Endothelial cell of hepatic sinusoid (primary cell): ENCODE measurements around the gene ETV6.

Experiments used
- in situ Hi-C: cut with HindIII; loops from 2 replicates; pipeline ENCODE4 v1.10.0; 2017; ENCODE audit warnings: low sequenced_read_pairs

The ETV6 gene

DNA sequence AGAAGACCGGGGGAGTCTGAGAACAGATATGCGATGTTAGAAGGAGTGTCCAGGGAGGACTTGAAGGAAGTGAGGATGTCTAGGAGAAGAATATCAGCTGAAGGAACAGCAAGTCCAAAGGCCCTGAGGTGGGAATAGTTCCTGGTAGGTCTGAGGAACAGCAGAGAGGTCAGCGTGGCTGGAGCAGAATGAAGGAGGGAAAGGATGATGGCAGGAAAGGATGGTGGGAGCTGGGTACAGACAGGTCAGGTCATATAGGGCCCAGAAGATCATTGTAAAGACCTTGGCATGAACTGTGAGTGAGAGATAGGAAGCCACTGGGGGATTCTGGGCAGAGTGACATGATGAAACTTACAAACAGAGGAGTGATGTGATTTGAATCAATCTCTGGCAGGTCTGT lies 171.0 kb downstream of the ETV6 start:
- in situ Hi-C loops = no loop called here

DNA sequence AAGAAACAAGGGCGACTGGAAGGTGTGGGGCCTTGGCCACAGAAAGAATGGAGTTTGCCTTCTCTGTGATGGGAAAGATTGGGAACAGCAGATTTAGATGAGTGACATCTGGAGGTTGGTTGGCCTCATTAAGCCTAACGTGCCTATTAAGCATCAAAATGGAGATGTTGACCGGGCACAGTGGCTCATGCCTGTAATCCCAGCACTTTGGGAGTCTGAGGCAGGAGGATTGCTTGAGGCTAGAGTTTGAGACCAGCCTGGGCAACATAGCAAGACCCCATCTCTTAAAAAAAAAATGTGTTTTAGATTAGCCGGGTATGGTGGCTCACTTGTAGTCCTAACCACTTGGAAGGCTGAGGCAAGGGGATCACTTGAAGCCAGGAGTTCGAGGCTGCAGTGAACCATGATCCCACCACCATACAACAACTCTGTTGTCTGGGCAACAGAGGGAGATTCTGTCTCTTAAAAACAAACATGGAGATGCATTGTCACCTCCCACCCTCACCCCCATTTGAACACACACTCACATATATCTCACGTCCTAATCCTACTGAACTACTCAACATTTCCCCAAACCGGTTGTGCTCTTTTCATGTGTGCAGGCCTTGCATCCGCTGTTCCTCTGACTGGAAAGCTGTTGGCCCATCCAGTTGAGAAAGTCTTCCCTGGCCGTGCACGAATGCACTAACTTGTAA lies 172.1 kb downstream of the ETV6 start:
- in situ Hi-C loops = no loop called here

DNA sequence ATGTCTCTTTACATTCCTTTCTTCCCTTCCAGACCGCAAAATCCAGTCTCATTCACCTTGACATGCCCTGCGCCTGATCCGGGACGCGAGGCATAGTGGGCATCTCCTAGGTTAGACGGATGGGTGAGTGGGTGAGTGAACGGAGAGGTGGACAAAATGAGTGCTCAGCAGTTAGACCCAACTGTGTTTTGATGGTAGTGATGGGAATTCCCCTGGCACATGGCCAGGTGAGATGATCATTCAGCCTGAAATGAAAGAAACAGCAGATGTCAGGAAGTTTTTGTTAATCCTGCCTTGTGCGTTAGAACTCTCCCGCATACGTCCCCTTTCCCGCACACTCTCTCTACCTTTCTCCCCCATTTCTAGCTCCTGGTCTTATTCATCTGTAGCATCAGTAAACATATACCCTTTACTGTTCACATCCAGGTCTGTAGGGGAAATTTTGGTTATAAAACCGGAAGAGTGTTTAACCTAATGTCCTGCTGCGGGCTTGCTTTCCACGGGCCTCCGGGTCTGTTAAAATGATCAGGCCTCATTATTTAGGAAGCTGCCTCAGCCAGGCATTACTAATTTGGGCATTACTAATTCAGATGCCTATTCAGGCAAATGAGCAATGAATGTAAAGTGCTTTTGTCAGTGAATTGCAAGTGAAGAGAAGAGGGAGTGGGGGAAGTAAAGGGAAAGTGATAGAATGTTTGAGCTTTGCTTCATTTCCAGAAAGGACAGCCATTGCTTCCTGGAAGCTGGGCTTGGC lies 172.8 kb downstream of the ETV6 start:
- in situ Hi-C loops = no loop called here

DNA sequence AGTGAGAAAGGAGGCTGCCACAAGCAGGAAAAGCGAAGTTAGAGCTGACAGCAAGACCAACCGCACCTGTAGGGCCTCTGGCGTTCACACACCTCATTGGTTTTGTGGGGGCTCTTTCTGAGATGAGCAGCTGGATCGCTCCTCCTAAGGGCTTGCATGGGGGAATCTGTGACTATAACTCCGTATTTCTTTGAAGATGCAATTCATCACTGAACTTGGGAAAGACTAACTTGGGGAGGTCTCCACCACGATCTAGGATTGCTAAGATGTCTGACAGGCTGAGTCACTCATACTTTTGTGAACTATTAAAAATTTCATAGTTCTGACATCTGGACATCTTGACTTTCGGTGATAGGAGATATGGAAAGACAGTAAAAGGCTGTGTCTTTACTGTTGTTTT lies 173.6 kb downstream of the ETV6 start:
- in situ Hi-C loops = no loop called here

DNA sequence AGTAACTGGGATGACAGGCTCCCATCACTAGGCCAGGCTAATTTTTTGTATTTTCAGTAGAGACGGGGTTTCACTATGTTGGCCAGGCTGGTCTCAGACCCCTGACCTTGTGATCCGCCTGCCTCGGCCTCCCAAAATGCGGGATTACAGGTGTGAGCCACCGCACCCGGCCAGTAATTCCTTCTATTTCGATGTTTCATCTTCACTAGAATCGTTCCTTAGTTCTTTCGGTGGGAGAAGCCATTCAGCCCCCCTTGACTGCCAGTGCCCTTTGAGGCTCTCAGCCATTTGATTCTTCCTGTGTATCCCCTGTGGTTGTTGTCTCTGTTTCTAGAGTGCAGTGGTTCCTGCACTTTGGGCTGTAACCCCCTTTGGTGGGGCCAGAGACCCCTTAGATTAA lies 174.1 kb downstream of the ETV6 start:
- in situ Hi-C loops = no loop called here

DNA sequence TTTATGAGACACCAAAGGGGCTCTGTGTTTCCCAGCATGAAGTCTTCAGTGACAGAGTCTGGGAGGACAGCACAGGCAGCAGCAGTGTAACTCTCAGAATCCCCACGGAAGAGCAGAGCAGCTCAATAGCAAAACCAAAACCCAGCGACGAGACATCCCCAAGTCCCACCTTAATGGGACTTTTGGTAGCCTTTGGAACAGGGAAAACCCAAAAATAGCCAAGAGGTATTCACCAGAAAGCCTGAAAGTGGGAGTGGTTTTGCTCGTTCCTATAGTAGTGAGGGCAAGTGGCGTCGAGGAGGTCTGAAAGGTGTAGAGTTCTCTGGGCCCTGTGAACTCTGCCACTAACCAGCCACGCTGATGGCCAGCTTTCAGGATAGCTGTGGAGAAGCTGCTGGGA lies 174.6 kb downstream of the ETV6 start:
- in situ Hi-C loops = no loop called here

DNA sequence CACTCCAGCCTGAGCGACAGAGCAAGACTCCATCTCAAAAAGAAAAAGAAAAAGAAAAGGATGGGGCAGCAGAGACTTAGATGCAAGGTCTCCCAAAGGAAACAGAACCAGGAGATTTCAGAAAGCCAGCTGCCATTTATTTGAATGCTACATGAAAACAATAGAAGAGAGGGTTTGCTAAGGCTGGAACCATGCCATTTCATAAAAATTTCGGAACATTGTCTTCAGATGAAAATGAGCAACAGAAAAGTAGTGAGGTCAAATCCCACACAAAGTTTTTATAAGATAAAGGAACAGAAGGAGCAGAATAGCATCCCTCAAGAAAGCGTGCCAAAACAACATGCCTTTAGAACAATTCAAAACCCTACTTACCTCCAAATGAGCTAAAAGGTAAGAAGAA lies 175.3 kb downstream of the ETV6 start:
- in situ Hi-C loops = no loop called here

DNA sequence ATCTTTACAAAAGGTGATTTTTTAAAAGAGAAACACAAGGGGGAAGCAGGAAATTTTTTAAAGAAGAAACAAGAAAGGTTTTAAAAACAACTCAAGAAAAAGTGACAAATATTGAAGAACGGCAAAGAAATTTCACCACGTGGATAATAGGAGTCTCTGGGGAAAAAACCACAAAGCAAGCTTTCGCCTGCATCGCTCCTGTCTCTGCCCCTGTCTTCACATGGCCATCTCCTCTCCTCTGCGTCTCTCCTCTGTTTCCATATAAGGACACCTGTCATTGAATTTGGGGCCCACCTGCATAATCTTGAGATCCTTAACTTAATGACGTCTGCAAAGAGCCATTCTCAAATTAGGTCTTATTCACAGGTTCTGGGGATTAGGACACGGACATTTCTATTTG lies 175.8 kb downstream of the ETV6 start:
- in situ Hi-C loops = no loop called here

DNA sequence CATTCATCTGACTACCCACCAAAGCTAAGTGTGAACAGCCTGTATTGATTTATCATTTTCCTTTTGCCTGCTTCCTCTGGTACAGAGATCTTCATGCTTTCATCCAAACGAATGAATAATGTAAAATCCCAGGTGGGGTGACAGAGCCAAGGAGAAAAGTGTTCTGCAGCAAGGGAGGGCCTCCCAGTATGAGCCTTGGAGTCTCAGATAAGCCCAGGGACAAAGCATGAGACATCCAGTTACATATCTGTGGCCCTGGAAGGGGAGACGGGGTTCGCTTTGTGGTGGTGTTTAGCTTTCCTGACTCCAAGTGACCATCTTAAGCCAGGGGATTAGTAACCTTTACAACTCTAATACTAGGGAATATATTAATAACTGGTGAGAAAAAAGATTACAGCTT lies 177.1 kb downstream of the ETV6 start:
- in situ Hi-C loops = no loop called here

DNA sequence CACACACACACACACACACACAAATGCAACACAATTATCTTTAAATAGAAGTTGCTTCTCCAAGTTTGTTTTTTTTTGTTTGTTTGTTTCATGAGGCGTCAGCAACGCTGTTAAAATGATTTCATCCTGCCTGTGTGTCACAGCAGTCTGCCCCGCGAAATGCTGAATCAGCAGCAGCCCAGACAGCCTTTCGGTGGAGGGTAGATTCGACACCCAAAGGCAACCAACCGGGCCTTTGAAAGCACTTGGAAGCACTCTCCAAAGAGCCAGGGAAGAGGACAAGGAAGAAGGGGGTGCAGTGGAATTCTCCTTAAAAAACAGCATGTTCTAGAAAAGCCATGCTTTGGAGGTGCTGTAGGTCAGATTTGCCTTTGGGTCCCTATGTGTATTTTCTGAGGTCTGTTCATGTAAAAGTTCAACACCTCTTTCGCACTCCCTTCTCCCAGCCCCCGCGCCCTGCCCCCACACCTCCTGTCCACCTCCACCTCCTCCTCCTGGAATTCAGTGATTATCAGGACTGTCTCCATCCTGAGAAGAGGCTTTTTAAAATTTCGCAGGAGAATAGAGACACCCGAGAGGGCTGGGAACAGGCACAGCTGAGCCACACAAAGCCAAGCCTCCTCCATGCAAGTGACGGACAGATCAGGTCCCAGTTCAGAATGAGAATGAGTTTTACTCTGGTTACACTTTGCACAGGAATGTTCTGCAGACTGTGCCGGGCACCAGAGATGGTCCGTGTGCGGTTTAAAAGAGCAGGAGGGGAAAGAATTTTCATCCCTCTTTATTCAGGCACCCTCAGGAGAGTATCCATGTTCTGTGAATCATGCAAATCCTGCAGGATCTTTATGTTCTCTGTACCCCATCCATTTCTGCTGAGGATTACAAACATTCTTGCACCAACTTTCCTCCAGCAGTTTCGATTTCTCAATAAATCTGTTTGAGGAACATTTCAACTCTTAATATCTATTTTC lies 177.9 kb downstream of the ETV6 start:
- in situ Hi-C loops = no loop called here

DNA sequence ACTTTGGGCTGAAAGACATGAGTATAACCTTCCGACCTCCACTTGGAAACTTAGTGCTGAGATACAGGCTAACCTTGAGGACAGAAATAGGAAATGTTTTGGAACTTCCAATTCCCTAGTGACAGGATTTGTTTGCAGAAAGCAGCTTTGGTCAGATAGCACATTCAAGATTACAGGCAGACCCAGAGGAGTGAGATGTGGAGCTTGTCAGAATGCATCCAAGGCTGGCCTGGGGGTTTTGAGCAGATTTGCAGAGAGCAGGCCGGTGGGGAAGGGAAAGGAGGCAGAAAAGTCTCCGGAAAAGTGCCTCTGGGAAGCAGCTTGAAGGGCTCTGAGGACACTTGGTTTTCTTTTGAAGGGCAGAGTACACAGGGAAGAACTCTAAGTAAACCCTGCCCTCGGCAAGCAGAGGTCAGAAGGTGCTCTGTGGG lies 180.3 kb downstream of the ETV6 start:
- in situ Hi-C loops = no loop called here

DNA sequence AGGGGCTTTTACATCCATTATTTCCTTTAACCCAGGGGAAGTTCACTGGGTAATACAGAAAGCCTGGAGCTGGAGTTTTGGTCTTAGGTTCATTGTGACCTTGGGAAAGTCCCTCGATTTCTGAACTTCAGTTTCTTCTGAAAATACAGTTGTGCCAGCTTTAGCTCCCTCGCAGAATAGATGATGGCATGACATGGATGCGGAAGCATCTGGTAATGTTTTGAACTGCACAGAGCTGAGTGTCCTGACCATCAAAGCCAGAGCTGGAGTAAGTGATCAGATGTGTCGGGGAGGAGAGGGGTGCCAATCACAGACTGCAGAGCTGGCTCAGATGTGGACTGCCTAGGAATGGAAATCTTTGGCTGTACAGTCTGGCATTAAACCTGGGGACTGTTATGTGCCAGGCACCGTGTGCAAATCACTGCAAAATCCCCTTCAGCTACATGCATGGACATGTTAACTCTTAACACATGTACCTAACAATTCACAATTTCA lies 180.9 kb downstream of the ETV6 start:
- in situ Hi-C loops = no loop called here

DNA sequence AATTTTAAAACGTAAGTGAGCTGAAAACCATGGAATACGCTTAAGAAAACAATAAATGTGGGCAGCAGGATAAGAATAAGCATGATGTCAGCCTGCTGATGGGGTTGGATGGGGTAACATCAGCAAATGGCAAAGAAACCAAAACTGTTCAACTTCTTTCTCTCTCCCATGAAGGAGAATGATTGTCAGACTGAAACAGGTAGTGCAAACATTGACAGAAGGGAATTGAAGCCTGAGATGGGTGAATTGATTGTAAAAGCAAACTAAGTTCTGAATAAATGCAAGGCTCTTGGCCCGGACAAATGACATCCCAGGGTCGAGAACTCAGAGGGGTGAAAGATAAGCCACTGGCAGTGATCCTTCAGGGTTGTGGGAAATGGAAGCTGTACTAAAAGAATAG lies 182.6 kb downstream of the ETV6 start:
- in situ Hi-C loops = no loop called here

DNA sequence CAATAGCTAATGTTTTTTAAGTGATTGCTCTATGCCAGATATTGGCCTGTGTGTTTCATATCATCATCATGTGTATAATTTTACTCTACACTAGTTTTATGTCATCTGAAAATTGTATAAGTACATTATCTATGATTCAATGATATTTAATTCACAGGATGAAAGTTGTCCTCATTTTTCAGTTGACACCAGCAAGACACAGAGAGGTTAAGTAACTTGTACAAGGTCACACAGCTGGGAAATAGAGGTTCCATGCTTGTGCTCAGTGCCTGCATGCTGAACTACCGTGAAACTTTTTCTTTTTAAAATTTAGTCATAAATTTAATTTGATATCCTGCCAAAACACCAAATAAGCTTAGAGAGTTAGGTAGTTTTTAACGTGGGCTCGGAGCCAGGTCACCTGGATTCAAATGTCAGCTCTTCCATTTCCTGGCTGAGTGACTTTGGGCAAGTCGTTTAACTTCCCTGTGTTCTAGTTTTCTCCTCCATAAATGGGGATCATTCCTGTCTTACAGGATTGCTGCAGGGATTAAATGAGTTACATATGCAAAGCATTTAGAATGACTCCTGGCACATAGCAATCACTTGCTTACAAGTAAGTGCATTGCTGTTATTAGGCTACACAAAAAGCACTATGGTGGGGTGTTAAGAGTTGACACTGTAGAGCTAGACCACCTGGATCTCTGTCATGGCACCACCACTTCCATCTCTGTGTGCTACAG lies 183.9 kb downstream of the ETV6 start:
- in situ Hi-C loops = no loop called here

DNA sequence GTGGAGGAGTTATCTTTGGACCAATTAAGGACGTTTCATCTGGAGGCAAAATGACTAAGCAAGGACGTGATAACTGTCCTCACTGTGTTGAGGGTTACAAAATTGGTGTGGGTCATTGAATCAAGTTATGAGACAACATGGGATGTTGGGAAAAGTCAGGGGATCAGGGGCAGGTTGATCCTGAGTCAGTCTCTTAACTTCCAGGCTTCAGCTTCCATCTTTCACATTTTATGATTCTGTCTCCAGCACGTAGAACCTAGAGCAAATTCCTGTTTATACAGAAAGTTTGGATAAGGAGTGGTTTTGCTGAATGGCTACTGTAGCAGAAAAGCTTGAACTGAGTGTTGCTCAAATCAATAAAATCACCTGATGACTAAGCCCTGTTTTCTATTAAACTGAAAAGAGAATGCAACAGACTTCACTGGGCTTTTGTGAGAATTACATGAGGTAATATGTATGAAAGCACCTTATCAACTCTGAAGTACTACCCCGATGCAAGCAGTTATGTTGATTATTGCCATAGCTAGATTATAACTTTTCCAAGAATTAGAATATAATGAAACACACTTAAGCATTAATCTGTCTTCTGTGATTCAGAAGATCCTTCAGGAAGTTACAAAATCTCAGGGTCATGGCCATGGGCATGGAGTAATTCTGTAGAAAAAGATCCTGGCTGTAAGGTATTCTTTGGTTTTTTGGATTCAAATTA lies 184.8 kb downstream of the ETV6 start:
- in situ Hi-C loops = no loop called here

DNA sequence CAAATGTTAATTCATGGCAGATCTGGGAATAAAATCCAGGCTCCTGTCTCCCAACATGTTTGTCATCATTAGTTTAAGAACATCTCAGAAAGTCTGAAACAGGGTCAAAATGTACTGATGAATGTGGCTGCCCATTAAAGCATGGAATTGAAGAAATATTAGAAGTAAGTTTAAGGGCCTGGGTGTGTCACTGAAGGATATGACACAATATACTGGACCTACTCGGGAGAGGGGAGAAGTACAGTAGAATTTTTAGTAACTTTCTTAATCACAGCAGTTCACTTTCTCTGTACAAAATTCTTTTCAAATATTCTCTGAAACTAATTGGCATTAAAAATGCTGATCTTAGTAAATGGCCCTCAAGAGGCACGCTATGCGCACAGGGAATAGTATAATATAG lies 185.5 kb downstream of the ETV6 start:
- in situ Hi-C loops = no loop called here

DNA sequence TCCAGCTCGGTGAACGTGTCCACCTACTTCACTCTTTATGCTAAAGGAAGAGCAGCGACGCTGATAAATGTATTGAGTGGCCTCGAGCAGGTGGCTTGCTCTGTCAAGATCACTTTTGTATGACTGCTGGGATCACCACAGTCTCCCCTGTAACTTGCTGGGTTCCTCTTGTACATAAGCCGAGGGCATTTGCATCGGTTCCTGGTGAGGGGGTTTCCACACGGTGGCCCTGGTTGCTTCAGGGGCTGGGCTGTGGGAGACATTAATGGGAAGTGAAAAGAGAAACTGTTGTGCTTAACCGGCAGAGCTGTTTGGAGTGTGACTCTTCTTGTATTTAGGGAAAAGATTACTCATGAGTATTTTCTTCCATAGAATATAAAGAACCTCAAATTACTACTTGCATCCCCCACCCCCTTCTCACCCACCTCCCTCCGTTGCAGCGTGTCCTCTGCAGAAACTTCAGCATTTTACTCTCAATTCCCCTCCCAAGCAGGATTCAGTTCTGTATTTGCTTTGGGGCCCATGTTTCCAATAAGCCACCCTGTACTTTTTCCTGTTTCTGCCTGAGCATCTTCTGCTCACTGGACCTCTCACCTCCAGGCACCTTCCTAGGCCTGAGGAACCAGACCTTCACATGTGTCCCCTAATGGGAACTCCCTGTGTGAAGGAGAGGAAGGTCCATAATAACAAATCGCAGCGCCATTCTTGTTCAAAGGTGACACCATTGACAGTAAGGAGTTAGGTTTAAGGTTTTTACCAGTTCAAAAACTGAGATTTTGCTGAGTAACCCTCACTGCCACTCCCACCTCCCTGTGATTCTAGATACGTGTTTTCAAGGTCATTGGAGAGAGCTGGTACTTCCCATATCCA lies 187.0 kb downstream of the ETV6 start:
- in situ Hi-C loops = no loop called here

DNA sequence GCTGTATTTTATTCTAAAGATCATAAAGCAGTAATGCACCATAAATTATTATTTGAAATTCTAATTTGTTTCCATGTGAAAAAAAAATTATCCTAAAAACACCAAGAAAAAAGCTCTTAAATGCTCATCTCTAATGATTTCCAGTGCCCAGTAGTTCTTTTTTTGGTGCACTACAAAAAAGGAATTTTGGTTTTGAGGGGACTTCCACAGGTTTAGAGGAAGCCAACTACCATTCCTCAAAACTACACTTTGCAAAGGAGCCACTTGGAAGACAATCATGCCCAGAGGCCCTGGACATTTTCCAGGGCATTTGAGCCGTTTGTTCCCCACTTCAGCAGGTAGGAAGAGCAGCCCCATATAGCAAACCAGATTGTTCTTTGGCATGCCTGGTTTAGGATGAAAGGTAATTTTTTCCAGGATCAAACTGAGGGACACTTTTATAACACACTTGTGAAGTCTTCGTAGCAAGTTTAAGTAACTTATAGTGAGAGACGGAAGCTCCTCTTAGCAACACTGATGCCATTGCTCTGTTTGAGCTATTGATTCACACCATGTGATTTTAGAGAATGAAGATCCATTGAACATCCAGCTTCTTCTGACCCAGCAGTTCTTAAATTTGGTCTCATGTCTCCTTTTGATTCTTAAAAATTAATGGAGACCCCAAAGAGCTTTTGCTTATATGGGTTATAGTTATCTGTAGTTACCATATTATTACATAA lies 187.9 kb downstream of the ETV6 start:
- in situ Hi-C loops = no loop called here
